Stimulated activated CD8-positive, alpha-beta memory T cell treated with anti-CD3 and anti-CD28 coated beads, Interleukin-15, amount 100 ng/mL, for 24 hours (primary cell): ENCODE measurements around the gene ISG20.
"Not testable (repeated sequence)": the region's sequence is repeated elsewhere in the genome, so short reads cannot be mapped to it uniquely, and the experiment has no call there.

ENCODE experiments used
- DNase-seq: peaks from one replicate; pipeline ENCODE4 v3.0.0-alpha.2; 2020; ENCODE audit warnings: low read depth

ISG20 gene

DNA sequence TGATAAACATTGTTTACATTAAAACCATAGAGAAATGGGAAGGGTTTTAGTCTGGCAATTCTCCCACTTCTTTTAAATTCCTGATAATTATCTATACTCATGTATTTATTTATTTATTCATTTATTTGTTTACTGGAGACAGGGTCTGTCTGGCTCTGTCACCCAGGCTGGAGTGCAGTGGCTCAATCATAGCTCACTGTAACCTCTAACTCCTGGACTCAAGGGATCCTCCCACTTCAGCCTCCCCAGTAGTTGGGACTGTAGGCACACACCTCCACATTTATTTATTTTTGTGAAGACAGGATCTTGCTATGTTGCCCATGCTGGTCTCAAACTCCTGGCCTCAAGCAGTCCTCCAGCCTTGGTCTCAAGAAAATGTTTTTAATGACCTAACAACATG, 20.1 kb upstream of the ISG20 start:
- no peak for DNase-seq

DNA sequence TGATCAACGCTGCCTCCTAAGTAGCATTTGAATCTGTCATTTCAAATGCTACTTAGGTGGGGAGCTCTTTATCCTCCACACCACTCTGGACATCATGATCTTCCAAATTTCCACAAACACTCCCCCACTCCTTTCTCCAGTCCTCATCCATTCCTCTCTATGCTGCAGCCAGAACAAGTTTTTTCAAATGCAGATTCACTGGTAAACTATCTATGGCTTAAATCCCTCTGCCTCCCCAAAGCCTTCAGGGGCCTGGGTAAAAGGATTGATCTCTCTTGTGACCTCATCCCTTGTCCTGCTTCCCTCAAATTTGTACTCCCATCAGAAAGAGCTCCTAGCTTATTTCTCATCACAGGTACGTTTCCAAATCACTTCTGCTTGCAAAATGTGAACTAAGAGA, 19.0 kb upstream of the ISG20 start:
- DNase-seq = no peak

DNA sequence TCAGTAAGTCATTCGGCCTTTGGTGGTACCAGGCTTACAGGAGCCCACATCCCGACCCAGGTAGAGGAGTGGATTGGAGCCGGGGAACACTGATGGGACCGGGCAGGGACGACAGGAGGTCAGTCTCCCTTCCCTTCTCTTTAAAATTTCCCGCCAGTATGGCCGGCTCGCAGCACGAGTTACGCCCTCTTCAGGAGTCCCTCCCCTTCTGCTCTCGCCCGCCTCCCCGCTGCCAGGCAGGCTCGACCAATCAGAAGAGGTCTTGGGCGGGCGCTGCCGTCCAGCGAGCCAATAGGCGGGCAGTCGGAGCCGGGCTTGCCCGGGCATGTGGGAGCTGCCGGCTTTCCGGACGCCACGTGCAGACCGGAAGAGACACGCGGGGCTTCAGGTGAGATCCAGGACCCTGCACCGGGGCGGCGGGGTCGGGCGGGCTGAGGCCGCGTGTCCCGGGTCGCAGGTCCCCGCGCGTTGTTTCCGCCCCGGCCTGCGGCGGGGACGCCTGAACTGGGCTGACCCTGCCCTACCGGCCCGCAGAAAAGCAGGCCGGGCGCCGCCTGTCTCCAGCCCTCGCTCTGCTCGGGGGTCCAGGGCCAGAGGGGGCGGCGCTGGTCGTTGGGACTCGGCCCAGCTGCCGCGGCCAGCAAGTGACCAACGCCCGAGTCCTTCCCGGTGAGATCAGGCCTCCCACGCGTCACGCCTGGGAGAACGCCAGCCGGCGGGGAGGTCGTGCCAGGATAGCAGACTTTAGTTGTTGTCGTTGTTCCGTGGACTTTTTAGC, 17.6 kb upstream of the ISG20 start, which contains the start of gene AEN:
Gene AEN, plus strand, starts transcription at position 346 of the 778 bp plus-strand sequence. CDS start 4,870 bp downstream, outside the sequence.
- peak; percentile 83 for DNase-seq

DNA sequence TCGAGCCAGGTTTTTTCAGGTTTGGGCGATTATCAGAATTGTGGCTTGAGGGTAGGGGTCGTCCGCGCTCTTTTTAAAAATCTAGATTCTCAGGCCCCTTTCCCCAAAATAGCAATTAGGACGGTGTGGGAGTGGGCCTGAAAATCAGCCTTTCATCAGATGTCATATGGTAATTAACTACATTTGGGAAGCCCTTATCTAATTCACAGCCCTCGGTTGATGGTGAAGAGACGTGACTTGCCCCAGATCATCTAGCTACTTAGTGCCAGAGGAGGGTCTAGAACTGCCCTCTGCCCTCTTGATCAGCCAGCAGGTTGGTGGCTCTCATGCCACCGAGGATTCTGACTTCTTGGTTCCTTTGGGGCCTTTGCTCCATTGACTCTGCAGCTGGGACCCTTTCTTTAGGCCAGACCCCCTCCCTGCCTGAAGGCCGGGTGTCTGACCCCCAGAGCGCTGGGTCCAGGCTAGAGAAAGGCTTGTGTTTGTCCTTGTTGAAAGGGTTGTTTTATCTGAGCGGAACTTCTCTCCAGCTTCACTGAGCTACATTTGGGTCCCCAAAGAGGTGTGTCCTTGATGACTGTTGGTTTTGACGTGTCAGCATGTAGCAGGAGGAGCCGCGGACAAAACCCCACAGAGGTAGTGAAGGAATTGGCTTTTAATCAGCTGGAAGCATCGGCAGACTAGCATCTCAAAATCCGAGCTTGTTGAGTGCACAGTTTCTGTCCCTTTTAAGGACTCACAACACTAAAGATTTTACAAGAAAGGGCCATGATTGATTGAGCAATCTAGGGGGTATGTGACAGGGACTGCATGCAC, 16.8 kb upstream of the ISG20 start:
- DNase-seq = no peak

DNA sequence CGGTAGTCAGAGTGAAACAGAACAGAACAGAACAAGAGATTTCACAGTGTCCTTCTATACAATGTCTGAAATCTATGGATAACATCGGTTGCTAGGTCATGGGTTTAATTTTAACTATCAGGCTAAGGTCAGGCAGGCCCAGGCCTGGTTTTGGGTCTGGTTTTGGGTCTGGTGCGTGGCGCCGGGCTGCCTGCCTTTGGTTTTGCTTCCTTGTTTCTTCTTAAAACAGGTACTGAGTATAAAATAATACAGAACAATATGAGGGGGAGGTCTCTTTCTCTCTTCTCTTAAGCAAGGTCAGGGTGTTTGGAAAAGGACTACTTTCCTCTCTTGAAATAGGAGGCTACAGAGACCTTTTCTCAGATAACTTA, 16.2 kb upstream of the ISG20 start:
- DNase-seq = no peak

DNA sequence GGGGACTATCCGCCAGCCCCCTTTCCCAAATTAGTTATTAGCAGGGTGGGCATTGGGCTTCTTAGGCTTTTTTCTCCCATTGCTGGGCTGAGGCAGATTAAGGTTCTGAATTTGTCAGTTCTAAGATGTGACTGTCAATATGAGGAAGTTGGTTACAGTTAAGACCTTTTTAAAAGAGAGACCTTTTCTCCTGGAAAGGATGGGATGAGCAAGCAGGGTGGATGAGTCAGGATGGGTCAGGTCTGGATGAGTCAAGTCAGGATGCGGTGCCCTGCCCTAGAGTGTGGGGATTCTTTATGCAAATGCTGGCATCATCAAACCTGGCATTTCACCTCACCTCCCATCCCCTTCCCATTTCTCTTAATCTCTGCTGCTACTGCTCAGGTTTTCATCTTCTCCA, 15.8 kb upstream of the ISG20 start:
- DNase-seq = no peak

DNA sequence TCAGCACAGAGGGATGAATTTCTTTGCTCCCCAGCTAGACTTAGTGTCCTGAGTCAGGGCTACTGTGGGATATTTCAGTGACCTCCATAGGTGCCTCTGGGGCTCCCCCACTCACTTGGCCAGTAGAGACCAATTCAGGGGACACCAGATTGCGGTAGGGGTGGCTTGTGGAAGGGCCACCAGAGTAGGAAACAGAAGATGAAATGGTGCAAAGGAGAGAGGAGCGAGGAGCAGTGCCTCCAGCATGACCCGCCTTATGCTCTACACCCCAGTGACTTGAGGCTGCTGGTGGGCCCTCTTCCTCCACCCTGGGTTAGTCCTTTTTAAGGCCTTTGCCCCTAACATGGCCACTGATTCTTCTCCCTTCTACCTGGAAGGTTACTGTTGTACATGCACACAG, 15.2 kb upstream of the ISG20 start:
- no peak for DNase-seq

DNA sequence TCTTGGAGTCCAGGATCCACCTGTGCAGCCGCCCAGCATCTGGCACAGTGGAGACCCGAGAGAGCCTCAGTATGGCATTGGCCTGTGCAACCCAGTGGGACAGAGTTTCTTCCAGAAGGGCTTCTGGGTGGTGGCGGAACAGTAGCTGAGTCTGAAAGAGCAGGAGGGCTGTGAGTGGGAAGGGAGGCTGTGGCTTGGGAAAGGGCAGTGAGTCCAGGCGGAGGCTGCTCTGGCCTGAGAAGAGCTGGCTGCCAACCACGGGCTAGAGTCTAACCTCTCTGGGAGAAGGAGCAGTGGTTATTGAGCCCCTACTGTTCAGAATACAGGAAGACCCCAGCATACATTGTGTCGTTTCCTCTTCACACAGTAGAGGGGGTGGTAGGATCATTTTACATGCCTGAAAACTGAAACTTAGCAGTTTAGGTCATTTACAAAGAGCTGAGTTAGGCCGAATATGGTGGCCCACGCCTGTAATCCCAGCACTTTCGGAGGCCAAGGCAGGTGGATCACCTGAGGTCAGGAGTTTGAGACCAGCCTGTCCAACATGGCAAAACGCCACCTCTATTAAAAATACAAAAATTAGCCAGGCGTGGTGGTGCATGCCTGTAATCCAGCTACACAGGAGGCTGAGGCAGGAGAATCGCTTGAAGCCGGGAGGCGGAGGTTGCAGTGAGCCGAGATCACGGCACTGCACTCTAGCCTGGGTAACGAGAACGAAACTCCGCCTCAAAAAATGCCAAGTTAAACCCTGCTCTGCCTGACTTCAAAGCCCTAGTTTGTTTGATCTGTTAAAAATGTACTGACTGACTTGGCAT, 14.5 kb upstream of the ISG20 start:
- DNase-seq = no peak

DNA sequence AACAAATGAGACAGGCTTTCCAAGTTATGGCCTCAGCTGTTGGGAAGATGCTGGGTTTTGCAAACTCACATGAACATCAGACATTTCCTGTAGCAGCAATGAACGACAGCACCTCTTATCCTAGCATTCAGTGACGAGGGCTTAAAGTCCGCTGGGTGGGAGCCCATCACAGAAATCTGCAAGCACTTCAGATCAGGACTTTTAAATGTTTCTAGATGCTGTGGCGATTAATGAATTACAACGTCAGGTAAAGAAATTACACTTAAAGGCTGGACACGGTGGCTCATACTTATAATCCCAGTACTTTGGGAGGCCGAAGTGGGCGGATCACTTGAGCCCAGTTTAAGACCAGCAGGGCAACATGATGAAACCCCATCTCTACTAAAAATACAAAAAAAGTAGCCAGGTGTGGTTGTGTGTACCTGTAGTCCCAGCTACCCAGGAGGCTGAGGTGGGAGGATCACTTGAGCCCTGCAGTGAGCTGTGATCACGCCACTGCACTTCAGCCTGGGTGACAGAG, 13.8 kb upstream of the ISG20 start:
- no peak for DNase-seq

DNA sequence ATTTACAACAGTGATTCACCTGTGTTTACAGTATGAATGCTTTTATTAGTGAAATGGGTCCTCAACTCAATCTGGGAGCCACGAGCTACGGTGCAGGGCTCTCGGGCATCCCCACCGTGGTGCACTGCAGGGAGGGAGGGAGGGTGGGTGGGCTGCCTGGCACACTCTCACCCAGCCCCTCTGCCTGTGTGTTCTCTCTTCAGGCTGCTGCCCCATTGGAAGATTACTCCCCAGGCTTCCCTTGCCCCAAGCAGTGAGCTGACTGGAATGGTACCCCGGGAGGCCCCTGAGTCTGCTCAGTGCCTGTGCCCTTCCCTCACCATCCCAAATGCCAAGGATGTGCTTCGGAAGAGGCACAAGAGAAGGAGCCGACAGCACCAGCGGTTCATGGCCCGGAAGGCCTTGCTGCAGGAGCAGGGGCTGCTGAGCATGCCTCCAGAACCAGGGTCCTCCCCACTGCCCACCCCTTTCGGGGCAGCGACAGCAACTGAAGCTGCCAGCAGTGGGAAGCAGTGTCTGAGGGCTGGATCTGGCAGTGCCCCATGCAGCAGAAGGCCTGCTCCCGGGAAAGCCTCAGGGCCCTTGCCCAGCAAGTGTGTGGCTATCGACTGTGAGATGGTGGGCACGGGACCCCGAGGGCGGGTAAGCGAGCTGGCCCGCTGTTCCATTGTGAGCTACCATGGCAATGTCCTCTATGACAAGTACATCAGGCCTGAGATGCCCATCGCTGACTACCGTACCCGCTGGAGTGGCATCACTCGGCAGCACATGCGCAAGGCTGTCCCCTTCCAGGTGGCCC, 12.7 kb upstream of the ISG20 start:
- DNase-seq = no peak

DNA sequence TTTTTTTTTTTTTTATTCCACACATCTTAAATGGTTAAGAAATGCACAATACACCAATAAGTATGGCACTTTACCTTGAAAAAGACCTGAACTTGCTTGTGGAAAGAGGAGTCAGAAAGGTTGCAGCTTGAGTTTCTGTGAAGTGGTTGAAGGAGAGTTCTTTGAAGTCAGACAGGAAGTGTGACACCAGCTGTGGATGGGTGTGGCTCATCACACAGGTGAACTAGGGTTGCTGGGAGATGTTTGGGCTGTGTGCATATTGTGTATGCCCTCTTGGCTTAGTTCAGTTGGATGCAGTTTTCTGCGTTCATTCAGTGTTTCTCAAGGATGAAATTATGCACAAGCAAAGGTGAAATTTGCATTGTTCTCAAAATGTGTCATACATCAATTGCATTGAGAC, 11.4 kb upstream of the ISG20 start:
- no peak for DNase-seq

DNA sequence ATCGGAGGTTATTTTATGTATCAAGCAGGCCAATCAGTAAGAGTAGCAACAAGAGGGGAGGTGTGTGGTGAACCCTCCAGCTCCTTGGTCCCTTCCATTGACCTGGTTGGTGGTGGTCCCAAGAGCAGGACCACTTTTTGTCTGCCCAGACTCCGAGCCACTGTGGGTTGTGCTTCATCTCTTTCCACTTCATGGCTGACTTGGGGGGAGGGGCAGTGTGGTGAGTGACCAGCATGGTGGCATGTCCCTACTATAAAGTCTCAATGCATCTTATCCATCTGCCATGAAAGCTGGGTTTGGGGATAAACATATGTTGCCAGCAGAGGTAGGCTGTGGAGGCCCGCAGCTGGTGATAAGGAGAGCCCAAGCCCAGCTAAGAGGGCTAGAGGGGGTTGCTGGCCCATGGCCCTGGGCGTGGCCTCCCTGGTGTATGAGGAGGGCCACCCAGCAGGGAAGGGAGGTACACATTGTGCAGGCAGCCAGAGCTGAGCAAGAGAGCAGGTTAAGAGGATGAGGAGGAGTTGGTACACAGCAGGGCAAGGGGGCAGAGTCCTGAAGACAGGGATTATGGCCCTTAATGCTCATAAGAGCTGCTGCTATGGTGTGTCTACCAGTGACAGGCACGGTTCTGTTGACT, 10.7 kb upstream of the ISG20 start:
- no peak for DNase-seq

DNA sequence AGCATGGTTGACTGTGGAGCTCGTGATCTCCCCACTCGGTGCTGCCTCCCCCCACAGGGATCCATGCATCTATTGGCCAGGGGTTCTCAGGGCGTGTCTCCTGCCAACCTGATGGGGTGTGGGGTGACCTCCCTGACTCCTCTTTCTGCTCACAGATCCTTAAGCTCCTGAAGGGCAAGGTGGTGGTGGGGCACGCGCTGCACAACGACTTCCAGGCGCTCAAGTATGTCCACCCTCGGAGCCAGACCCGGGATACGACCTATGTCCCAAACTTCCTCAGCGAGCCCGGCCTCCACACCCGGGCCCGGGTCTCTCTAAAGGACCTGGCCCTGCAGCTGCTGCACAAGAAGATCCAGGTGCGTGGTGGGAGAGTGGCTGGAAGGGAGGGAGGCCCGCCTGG, 9.7 kb upstream of the ISG20 start:
- DNase-seq = no peak

DNA sequence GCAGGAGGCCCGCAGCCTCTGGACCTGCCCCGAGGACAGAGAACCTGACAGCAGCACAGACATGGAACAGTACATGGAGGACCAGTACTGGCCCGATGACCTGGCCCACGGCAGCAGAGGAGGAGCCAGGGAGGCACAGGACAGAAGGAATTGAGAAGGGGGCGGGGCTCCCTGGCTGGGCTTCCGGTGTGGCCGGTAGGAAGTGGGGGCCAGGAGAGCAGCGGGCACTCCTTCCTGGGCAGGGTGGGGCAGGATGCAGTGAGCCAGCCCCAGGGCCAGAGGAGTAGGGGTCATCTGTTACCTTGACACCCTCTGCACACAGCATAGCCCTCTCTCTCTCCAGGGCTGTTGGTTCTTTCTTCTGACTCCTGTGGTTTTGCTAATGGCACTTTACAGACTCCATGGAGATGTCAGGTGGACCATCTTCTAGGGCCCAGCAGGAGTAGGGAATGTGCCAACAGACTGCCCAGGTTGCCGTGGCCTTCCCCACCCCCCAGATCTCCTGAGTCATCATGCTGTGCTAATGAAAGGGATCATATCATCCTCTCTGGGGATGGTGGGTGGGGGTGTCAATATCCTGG, 8.6 kb upstream of the ISG20 start:
- no peak for DNase-seq

DNA sequence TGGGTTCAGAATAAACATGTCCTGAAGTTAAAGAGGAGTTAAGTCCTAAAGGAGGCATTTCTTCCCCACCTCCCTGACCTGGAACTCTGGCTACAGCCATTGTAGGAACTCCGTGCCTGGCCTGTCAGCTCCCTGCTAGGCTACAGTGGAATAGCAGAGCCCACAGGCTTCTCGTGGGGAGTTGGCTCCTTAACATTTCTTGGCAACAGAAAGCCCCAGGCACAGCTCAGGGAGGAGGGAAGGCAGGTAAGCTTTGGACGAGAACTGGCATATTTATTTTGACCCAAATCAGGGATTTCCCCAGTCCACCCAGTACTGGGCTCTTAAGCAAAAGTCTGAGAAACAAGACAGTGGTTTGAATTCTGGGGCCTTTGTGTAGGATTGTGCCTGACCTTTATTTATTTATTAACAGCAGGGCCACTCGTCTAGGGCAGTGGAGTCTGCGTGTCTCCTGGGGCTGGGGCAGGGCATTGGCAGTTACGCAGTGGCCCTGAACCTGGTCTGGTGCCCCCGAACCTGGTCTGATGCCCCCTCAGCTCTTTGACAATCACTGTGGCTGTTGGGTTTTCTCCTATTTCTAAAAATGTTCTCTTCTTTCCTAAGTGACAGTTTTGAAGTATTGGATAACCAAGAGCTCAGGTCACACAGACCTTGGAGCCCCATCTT, 7.9 kb upstream of the ISG20 start:
- DNase-seq = no peak

DNA sequence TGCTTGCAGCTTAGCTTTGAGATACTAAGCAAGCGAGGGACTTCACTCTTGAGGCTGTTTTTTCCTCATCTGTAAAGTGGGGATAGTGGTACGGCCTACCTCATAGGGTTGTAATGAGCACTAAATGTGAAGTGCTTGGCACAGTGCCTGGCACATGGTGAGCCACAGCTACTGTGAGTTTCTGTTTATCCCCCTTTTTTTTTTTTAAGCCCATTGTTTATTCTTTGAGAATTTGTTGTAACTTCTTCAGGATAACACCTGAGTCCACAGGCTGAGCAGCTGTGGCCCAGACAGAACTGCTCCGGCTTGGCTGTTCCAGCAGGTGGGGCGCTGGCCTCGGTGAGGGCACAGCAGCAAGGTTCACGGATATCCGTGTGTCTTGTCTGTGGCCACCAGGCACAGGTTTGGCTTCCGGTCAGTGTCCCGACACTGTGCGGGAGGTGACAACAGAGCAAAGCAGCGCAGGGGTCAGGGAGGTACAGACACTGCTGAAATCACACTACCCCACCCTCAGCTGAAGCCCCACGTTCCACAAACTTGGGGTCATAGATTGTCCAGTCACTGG, 7.3 kb upstream of the ISG20 start:
- no peak for DNase-seq

DNA sequence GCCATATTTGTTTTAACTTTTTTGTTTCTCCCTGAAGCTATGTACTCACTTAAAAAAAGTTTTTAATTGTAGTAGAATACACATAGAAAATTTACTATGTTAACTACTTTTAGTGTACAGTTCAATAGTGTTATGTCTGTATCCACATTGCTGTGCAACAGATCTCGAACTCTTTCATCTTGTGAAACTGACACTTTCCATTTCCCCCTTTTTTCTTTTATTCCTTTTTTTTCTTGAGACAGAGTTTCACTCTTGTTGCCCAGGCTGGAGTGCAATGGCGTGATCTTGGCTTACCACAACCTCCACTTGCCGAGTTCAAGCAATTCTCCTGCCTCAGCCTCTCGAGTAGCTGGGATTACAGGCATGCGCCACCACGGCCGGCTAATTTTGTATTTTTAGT, 6.0 kb upstream of the ISG20 start:
- not testable (repeated sequence) for DNase-seq

DNA sequence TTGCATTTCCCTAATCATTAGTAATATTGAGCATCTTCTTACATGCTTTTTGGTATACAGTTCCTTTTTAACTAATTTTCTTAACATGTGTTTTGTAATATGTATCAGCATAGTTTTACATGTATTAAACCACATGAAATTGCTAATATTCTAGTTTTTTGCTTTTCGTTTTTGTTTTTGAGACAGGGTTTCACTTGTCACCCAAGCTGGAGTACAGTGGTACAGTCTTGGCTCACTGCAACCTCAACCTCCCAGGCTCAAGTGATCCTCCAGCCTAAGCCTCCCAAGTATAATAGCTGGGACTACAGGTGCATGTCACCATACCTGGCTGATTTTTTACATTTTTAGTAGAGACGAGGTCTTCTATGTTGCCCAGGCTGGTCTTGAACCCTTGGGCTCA, 4.4 kb upstream of the ISG20 start:
- no peak for DNase-seq

DNA sequence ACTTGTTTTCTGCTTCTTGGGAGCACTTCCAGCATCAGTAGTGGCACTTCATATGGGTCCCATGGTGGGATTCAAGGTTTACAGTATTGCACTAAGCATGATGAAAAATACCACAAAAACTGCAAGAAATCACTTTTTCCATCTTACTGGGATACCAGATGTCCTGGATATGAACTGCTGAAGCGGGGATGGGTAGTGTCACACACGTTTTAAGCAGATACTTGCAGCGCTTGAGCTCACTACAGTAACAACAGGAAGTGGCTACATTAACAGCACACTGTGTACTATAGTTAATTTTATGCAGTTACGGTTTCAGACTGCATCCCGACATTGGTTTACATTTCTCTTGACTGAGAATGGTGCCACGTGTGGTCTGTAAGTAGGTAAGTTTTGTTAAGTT, 3.5 kb upstream of the ISG20 start:
- no peak for DNase-seq

DNA sequence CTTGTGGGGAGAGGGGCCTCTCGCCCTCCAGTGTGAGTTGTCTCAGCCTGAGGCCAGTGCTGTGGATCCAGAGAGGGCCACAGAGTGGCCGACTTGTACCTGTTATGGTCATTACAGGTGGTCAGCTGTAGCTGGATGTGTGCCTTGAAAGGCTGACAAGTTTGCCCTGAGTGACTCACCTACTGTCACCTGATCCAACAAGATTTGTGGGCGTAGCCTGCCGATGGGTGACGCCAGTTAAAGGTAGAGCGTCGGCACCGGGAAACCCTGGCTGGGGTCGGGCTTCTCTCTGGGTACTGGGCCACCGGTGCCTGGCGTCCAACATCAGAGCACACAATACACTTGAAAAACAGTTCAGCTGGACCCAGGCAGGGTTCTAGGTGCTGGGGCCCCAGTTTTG, 2.8 kb upstream of the ISG20 start:
- DNase-seq = no peak
